Stimulated activated memory B cell treated with anti-CD40 and anti-IgM and Interleukin-4, amounts not matched to agents 10 μg/mL and 1 μg/mL and 100 μg/mL, for 72 hours (primary cell): Measurements from ENCODE around the gene SUMO1.

ENCODE experiments used
- ATAC-seq: fragments of 150-1000 bp; cut with Tn5 transposase; 2 replicates; pipeline ENCODE4 v1.10.0; 2021
- H3K27ac Mint-ChIP-seq: one replicate; pipeline ENCODE4 v1.8.0; 2022; ENCODE audit warnings: mild to moderate bottlenecking, mixed read lengths
- H3K27me3 Mint-ChIP-seq: one replicate; pipeline ENCODE4 v1.8.0; 2022; ENCODE audit warnings: mixed read lengths
- H3K36me3 Mint-ChIP-seq: one replicate; pipeline ENCODE4 v1.8.0; 2022; ENCODE audit warnings: mixed read lengths
- H3K4me1 Mint-ChIP-seq: one replicate; pipeline ENCODE4 v1.8.0; 2022; ENCODE audit warnings: mixed read lengths
- H3K4me3 Mint-ChIP-seq: one replicate; pipeline ENCODE4 v1.8.0; 2022; ENCODE audit warnings: mild to moderate bottlenecking, moderate library complexity, mixed read lengths
- H3K9me3 Mint-ChIP-seq: one replicate; pipeline ENCODE4 v1.8.0; 2022; ENCODE audit warnings: mixed read lengths

The SUMO1 gene

GRCh38 chr2:202221873-202222272 lies 16.5 kb downstream of the SUMO1 start:
- H3K36me3 Mint-ChIP-seq: peaks cover 46% of the 10 kb centered on the region
- no peaks in the 10 kb centered on the region for H3K27me3 Mint-ChIP-seq
- peaks cover 26% of the 10 kb centered on the region for H3K4me1 Mint-ChIP-seq
- no peak overlapping the region for H3K4me3 Mint-ChIP-seq
- ATAC-seq: no peak
- H3K9me3 Mint-ChIP-seq: no peaks in the 10 kb centered on the region
- no peak overlapping the region for H3K27ac Mint-ChIP-seq

DNA sequence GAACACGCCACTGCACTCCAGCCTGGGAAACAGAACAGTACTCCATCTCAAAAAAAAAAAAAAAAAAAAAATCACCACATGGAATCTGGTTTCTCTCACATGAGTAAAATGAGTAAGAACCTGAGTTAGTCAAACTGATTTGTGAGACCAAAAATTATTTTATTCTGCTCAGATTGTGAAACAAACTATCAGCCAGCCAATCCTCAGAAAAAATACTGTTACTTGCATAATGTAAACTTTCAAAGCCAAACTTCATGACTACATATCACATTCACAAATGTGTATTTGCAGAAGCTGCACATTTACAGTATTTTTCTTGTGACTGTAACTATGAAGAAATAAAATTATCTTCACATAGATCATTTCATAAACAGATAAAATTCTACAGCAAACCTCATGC lies 23.2 kb downstream of the SUMO1 start:
- Mint-ChIP-seq H3K9me3 (no peaks in the 10 kb centered on the region), H3K27ac (no peak overlapping the region), H3K4me1 (peaks cover 5% of the 10 kb centered on the region), H3K36me3 (peaks cover 31% of the 10 kb centered on the region), H3K4me3 (no peak overlapping the region), H3K27me3 (no peaks in the 10 kb centered on the region)
- ATAC-seq: no peak

DNA sequence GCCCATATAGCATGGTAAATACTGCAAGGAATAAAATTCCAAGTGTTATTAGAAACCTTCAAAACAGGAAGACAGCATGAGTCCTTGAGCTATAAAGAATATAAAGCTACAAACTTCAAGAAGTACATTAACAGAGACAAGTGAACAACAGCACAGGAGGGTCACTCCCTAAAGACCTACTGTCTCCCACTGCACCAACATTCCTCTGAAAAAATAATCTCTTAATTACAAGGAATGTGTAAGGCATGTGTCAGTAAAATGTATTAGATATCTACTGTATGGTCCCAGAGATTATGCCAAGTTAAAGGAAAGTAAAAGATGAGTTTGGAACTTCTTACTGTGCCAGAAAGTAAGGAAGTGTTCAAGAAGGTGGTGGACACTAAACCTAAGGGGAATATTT lies 29.9 kb downstream of the SUMO1 start:
- H3K27me3 Mint-ChIP-seq: no peaks in the 10 kb centered on the region
- H3K27ac Mint-ChIP-seq: no peak overlapping the region
- H3K9me3 Mint-ChIP-seq: no peaks in the 10 kb centered on the region
- H3K4me1 Mint-ChIP-seq: peaks cover 4% of the 10 kb centered on the region
- no peak for ATAC-seq
- H3K4me3 Mint-ChIP-seq: no peak overlapping the region
- peaks cover 27% of the 10 kb centered on the region for H3K36me3 Mint-ChIP-seq

GRCh38 chr2:202204855-202205254 lies 33.5 kb downstream of the SUMO1 start:
- no peak overlapping the region for H3K4me3 Mint-ChIP-seq
- H3K4me1 Mint-ChIP-seq: peaks cover 4% of the 10 kb centered on the region
- ATAC-seq: no peak
- no peaks in the 10 kb centered on the region for H3K27me3 Mint-ChIP-seq
- no peaks in the 10 kb centered on the region for H3K9me3 Mint-ChIP-seq
- no peak overlapping the region for H3K27ac Mint-ChIP-seq
- peaks cover 42% of the 10 kb centered on the region for H3K36me3 Mint-ChIP-seq

DNA sequence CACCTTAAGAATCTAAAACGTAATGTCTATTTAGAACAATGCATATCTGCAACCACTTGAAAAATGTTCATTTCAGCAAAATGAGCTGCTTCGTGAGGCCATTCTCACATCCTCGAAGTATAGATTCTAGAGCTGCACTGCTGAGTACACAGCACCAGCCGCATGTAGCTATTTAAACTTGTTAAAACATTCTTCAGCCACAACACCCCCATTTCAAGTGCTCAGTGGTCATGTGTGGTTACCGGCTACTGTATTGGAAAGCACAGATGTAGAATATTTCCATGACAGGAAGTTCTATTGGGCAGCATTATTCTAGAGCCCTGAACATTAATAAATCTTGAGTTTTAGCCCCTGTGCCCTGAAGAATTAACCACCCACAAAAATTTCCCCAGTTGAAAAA lies 35.0 kb downstream of the SUMO1 start:
- no peak for ATAC-seq
- H3K27ac Mint-ChIP-seq: no peak overlapping the region
- no peaks in the 10 kb centered on the region for H3K9me3 Mint-ChIP-seq
- H3K4me3 Mint-ChIP-seq: no peak overlapping the region
- peaks cover 36% of the 10 kb centered on the region for H3K36me3 Mint-ChIP-seq
- no peaks in the 10 kb centered on the region for H3K27me3 Mint-ChIP-seq
- peaks cover 4% of the 10 kb centered on the region for H3K4me1 Mint-ChIP-seq

- H3K9me3 Mint-ChIP-seq: no peaks in the 10 kb centered on the region
- no peak overlapping the region for H3K4me3 Mint-ChIP-seq
- H3K36me3 Mint-ChIP-seq: peaks cover 26% of the 10 kb centered on the region
- H3K4me1 Mint-ChIP-seq: no peaks in the 10 kb centered on the region
- no peak for ATAC-seq
- peaks cover 6% of the 10 kb centered on the region for H3K27me3 Mint-ChIP-seq
- no peak overlapping the region for H3K27ac Mint-ChIP-seq
These were observed 36.9 kb downstream of the SUMO1 start for GRCh38 chr2:202201220-202202160.

GRCh38 chr2:202196727-202197126 lies 41.7 kb downstream of the SUMO1 start:
- Mint-ChIP-seq H3K4me1 (no peaks in the 10 kb centered on the region), H3K27me3 (peaks cover 10% of the 10 kb centered on the region), H3K27ac (no peak overlapping the region), H3K36me3 (peaks cover 6% of the 10 kb centered on the region), H3K4me3 (no peak overlapping the region), H3K9me3 (no peaks in the 10 kb centered on the region)
- no peak for ATAC-seq

DNA sequence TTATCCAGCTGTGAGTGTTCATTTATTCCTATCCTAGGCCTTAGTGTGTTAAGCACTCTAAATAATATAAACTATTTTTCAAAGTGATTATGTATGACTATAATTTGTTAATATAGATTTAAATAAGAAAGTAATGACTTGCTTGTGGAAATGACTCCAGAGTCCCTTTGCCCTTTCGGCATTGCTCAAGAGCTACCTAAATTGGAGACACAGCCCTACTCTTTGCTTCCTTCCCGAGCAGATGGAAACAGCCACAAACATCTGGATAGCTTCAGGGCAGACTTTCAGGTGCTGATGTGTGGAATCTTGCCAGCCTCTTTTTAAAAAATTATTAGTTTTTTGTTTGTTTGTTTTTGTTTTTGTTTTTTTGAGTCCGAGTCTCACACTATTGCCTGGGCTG lies 44.0 kb downstream of the SUMO1 start:
- peaks cover 10% of the 10 kb centered on the region for H3K27me3 Mint-ChIP-seq
- no peak for ATAC-seq
- no peaks in the 10 kb centered on the region for H3K36me3 Mint-ChIP-seq
- H3K27ac Mint-ChIP-seq: no peak overlapping the region
- H3K4me1 Mint-ChIP-seq: no peaks in the 10 kb centered on the region
- no peak overlapping the region for H3K4me3 Mint-ChIP-seq
- no peaks in the 10 kb centered on the region for H3K9me3 Mint-ChIP-seq

- Mint-ChIP-seq H3K4me1 (no peaks in the 10 kb centered on the region), H3K36me3 (no peaks in the 10 kb centered on the region), H3K27me3 (peaks cover 10% of the 10 kb centered on the region), H3K27ac (no peak overlapping the region), H3K9me3 (no peaks in the 10 kb centered on the region), H3K4me3 (no peak overlapping the region)
- no peak for ATAC-seq
These were observed 44.5 kb downstream of the SUMO1 start for GRCh38 chr2:202193881-202194353.

DNA sequence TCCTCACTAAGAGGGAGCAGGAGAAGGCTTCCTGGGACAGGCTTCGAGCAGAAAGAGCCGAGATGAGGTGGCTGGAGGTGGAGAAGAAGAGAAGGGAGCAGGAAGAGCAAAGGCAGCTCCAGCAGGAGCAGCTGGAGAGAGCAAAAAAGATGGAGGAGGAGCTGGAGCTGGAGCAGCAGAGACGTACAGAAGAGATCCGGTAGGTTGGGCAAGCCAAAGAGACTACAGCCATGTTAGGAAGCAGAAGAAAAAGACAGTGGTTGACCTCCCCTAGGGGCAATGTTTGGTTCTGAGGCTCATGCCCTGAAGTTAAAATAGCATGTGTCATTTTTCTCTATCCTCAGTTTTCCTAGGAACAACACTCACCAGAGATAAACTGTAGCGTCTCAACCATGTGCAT lies 45.1 kb downstream of the SUMO1 start:
- H3K9me3 Mint-ChIP-seq: no peaks in the 10 kb centered on the region
- H3K4me3 Mint-ChIP-seq: no peak overlapping the region
- H3K4me1 Mint-ChIP-seq: no peaks in the 10 kb centered on the region
- H3K27me3 Mint-ChIP-seq: peaks cover 10% of the 10 kb centered on the region
- H3K27ac Mint-ChIP-seq: no peak overlapping the region
- H3K36me3 Mint-ChIP-seq: no peaks in the 10 kb centered on the region
- no peak for ATAC-seq

GRCh38 chr2:202187570-202187969 lies 50.8 kb downstream of the SUMO1 start:
- H3K27ac Mint-ChIP-seq: no peak overlapping the region
- H3K4me1 Mint-ChIP-seq: no peaks in the 10 kb centered on the region
- H3K36me3 Mint-ChIP-seq: no peaks in the 10 kb centered on the region
- H3K4me3 Mint-ChIP-seq: no peak overlapping the region
- no peaks in the 10 kb centered on the region for H3K9me3 Mint-ChIP-seq
- H3K27me3 Mint-ChIP-seq: peaks cover 34% of the 10 kb centered on the region
- ATAC-seq: no peak

- H3K36me3 Mint-ChIP-seq: no peaks in the 10 kb centered on the region
These were observed 51.7 kb downstream of the SUMO1 start for GRCh38 chr2:202186641-202187202.

GRCh38 chr2:202185156-202185555 lies 53.2 kb downstream of the SUMO1 start:
- Mint-ChIP-seq H3K4me3 (no peak overlapping the region), H3K9me3 (no peaks in the 10 kb centered on the region), H3K36me3 (no peaks in the 10 kb centered on the region), H3K4me1 (no peaks in the 10 kb centered on the region), H3K27ac (no peak overlapping the region), H3K27me3 (peaks cover 38% of the 10 kb centered on the region)
- no peak for ATAC-seq

More at GRCh38 chr2:202186641-202187202, 51.7 kb downstream of the SUMO1 start:
- Mint-ChIP-seq H3K9me3 (no peaks in the 10 kb centered on the region), H3K4me3 (no peak overlapping the region), H3K27ac (no peak overlapping the region), H3K27me3 (peaks cover 38% of the 10 kb centered on the region), H3K4me1 (no peaks in the 10 kb centered on the region)
- peak; percentile 24 for ATAC-seq

GRCh38 chr2:202184557-202184956 lies 53.8 kb downstream of the SUMO1 start:
- H3K4me1 Mint-ChIP-seq: no peaks in the 10 kb centered on the region
- no peak overlapping the region for H3K27ac Mint-ChIP-seq
- H3K36me3 Mint-ChIP-seq: no peaks in the 10 kb centered on the region
- H3K9me3 Mint-ChIP-seq: no peaks in the 10 kb centered on the region
- H3K4me3 Mint-ChIP-seq: no peak overlapping the region
- H3K27me3 Mint-ChIP-seq: peaks cover 38% of the 10 kb centered on the region
- ATAC-seq: no peak

DNA sequence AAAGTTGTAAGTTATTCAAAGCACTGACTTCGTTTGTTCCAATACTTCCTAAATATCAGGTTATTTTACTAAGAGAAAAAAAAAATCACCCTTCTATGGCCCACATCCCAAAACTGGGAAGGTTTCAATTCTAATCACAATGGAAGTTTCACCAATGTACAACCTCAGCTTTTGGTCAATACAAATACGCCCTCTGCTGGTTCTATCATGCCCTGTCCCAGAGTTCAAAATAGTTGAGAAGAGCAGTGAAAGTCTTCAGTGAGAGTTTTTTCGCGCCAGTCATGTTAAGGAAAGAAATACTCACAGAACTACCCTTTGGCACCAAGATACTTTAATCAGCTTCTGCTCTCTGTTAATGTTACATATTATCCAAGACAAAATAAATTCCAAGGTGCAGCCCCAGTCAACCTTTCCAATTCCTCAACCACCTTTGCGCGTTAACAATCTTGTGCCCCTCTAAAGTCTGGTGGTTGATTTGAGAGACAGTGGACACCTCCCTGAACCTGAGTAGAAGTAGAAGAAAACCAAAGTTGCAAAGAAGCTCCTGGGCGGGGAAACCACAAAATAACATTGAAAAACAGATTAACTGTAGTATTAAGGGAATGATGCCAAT lies 59.9 kb downstream of the SUMO1 start:
- no peak overlapping the region for H3K27ac Mint-ChIP-seq
- no peaks in the 10 kb centered on the region for H3K36me3 Mint-ChIP-seq
- H3K27me3 Mint-ChIP-seq: peaks cover 13% of the 10 kb centered on the region
- ATAC-seq: peak; percentile 68
- H3K9me3 Mint-ChIP-seq: no peaks in the 10 kb centered on the region
- no peaks in the 10 kb centered on the region for H3K4me1 Mint-ChIP-seq
- no peak overlapping the region for H3K4me3 Mint-ChIP-seq
